ENCODE data around the gene KDM4B.

KDM4B gene

GRCh38 chr19:5091684-5092480 is 123.0 kb downstream of the KDM4B start:
- Histone ChIP-seq H3F3A (ENCODE audit: control insufficient read depth, insufficient read depth) (no peaks in the 10 kb centered on the region), H3K9me3 (ENCODE audit: control insufficient read depth, insufficient read depth, low read length) (no peaks in the 10 kb centered on the region; the same call in 1 of the 2 replicates), H4K20me1 (ENCODE audit: control insufficient read depth, insufficient read depth, low read depth, low read length) (no peaks in the 10 kb centered on the region), H3K9me2 (replicated peaks; ENCODE audit: control insufficient read depth, low read length) (no peaks in the 10 kb centered on the region), H3K4me1 (ENCODE audit: control insufficient read depth, low read length) (no peaks in the 10 kb centered on the region), H3K79me2 (ENCODE audit: control insufficient read depth, low read length) (no peaks in the 10 kb centered on the region), H3K36me3 (ENCODE audit: control insufficient read depth, low read length) (no peaks in the 10 kb centered on the region), H3K4me3 (ENCODE audit: low read length) (no peak overlapping the region), H3K27ac (ENCODE audit: low read depth, low read length) (no peak overlapping the region), H3K27me3 (ENCODE audit: control insufficient read depth, low read length) (no peaks in the 10 kb centered on the region), H3K4me2 (ENCODE audit: low read length) (no peak overlapping the region)
- TF ChIP-seq, protein P1, sequence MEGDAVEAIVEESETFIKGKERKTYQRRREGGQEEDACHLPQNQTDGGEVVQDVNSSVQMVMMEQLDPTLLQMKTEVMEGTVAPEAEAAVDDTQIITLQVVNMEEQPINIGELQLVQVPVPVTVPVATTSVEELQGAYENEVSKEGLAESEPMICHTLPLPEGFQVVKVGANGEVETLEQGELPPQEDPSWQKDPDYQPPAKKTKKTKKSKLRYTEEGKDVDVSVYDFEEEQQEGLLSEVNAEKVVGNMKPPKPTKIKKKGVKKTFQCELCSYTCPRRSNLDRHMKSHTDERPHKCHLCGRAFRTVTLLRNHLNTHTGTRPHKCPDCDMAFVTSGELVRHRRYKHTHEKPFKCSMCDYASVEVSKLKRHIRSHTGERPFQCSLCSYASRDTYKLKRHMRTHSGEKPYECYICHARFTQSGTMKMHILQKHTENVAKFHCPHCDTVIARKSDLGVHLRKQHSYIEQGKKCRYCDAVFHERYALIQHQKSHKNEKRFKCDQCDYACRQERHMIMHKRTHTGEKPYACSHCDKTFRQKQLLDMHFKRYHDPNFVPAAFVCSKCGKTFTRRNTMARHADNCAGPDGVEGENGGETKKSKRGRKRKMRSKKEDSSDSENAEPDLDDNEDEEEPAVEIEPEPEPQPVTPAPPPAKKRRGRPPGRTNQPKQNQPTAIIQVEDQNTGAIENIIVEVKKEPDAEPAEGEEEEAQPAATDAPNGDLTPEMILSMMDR (IDR thresholded peaks at IDR 0.05; ENCODE audit: low read depth, low read length, poor library complexity, severe bottlenecking) = no peak
- TF ChIP-seq EZH2phosphoT487 (IDR thresholded peaks at IDR 0.05; ENCODE audit: borderline replicate concordance, low read length) = no peak

- TF ChIP-seq, protein P1 (IDR thresholded peaks at IDR 0.05; ENCODE audit: low read depth, low read length, poor library complexity, severe bottlenecking) = no peak
- TF ChIP-seq EZH2phosphoT487 (IDR thresholded peaks at IDR 0.05; ENCODE audit: borderline replicate concordance, low read length) = no peak
- H3K4me3 ChIP-seq (ENCODE audit: low read length) = no peak overlapping the region
- H3K27me3 ChIP-seq (ENCODE audit: control insufficient read depth, low read length) = no peaks in the 10 kb centered on the region
- no peaks in the 10 kb centered on the region for H3K9me2 ChIP-seq (replicated peaks; ENCODE audit: control insufficient read depth, low read length)
- H3K4me2 ChIP-seq (ENCODE audit: low read length) = no peak overlapping the region
- no peaks in the 10 kb centered on the region; the same call in 1 of the 2 replicates for H3K9me3 ChIP-seq (ENCODE audit: control insufficient read depth, insufficient read depth, low read length)
- no peaks in the 10 kb centered on the region for H3K79me2 ChIP-seq (ENCODE audit: control insufficient read depth, low read length)
- no peaks in the 10 kb centered on the region for H3K4me1 ChIP-seq (ENCODE audit: control insufficient read depth, low read length)
- no peak overlapping the region for H3K27ac ChIP-seq (ENCODE audit: low read depth, low read length)
- H3K36me3 ChIP-seq (ENCODE audit: control insufficient read depth, low read length) = no peaks in the 10 kb centered on the region
- no peaks in the 10 kb centered on the region for H3F3A ChIP-seq (ENCODE audit: control insufficient read depth, insufficient read depth)
- H4K20me1 ChIP-seq (ENCODE audit: control insufficient read depth, insufficient read depth, low read depth, low read length) = no peaks in the 10 kb centered on the region
These were observed 123.5 kb downstream of the KDM4B start for GRCh38 chr19:5092481-5092843.

DNA sequence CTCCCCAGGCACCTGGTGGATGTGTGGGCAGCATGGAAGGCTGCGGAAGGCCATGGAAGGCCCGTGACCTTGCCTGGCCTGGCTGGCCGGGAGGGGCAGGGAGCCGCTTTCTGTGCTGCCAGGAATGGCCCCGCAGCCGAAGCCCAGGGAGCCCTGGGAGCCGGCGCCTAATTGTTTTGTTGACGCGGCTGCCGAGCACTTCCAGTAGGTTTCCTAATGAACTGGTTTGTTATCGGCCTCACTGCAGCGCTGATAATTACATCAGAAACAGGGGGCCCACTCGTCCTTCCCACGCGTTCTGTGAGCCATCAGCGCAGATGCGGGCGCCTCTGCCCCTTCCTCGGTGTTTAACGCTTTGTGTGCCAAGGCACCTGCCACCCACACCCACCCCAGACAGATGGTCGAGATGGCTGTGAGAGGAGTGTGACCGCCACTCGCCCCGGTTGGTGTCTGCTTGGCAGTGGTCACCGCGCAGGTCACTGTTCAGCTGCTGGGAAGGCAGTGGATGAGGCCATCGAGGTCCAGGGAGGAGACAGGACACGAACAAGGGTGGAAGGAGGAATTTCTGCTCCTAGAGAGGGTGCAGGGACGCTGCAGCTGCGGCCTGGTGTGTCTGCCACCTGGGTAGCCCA is 124.5 kb downstream of the KDM4B start:
- no peak for TF ChIP-seq EZH2phosphoT487 (IDR thresholded peaks at IDR 0.05; ENCODE audit: borderline replicate concordance, low read length)
- TF ChIP-seq, protein P1 (IDR thresholded peaks at IDR 0.05; ENCODE audit: low read depth, low read length, poor library complexity, severe bottlenecking) = no peak
- H4K20me1 ChIP-seq (ENCODE audit: control insufficient read depth, insufficient read depth, low read depth, low read length) = no peaks in the 10 kb centered on the region

More for the DNA sequence above, 124.5 kb downstream of the KDM4B start:
- H3K79me2 ChIP-seq (ENCODE audit: control insufficient read depth, low read length) = no peaks in the 10 kb centered on the region
- H3K27me3 ChIP-seq (ENCODE audit: control insufficient read depth, low read length) = no peaks in the 10 kb centered on the region
- H3K4me2 ChIP-seq (ENCODE audit: low read length) = no peak overlapping the region
- H3K36me3 ChIP-seq (ENCODE audit: control insufficient read depth, low read length) = peaks cover 2% of the 10 kb centered on the region; the same call in 1 of the 2 replicates
- no peak overlapping the region for H3K4me3 ChIP-seq (ENCODE audit: low read length)
- H3F3A ChIP-seq (ENCODE audit: control insufficient read depth, insufficient read depth) = no peaks in the 10 kb centered on the region
- H3K4me1 ChIP-seq (ENCODE audit: control insufficient read depth, low read length) = no peaks in the 10 kb centered on the region
- H3K9me2 ChIP-seq (replicated peaks; ENCODE audit: control insufficient read depth, low read length) = no peaks in the 10 kb centered on the region
- H3K27ac ChIP-seq (ENCODE audit: low read depth, low read length) = no peak overlapping the region
- peaks cover 6% of the 10 kb centered on the region; the same call in 1 of the 2 replicates for H3K9me3 ChIP-seq (ENCODE audit: control insufficient read depth, insufficient read depth, low read length)
